Gastrocnemius medialis (tissue), 4 donors: ENCODE measurements around the gene AMMECR1. TPM values are rescaled to one million over a fixed set of nuclear protein-coding genes. Genes with fewer than 3 reads are reported as not detected.
"Not testable (repeated sequence)": the region's sequence is repeated elsewhere in the genome, so short reads cannot be mapped to it uniquely, and the experiment has no call there.

Experiments
- ATAC-seq, 2 donors: fragments of 150-250 bp; one replicate each; pipeline ENCODE4 v1.9.1; 2016
- DNase-seq, 2 donors: peaks; one replicate each; pipeline ENCODE4 v3.0.0-alpha.2; 2019
- H3K27ac ChIP-seq, 4 donors: fragments of 200-600 bp; sonication (generic); 1 replicate in 1 of 4; 2 replicates in 3 of 4; pipeline ENCODE4 v1.5.1; 2016 to 2018; ENCODE audit warnings: mild to moderate bottlenecking in 2 of 4, moderate library complexity in 1 of 4
- H3K27me3 ChIP-seq, 3 donors: fragments of 200-600 bp; sonication (generic) in 2 of 3; 1 replicate in 1 of 3; 2 replicates in 2 of 3; pipeline versions ENCODE4 v1.5.1 to v1.6.0; 2016 to 2019; ENCODE audit warnings: mild to moderate bottlenecking in 1 of 3, moderate library complexity in 1 of 3
- H3K36me3 ChIP-seq, 2 donors: fragments of 200-600 bp; sonication (generic) in 1 of 2; one replicate each; pipeline ENCODE4 v1.5.1; 2017 to 2018
- H3K4me1 ChIP-seq, 2 donors: fragments of 200-600 bp; sonication (generic) in 1 of 2; one replicate each; pipeline ENCODE4 v1.5.1; 2016 to 2017; ENCODE audit warnings: mild to moderate bottlenecking in 2 of 2
- H3K4me3 ChIP-seq, 4 donors: fragments of 200-600 bp; sonication (generic) in 3 of 4; 1 replicate in 1 of 4; 2 replicates in 3 of 4; pipeline ENCODE4 v1.5.1; 2016 to 2019; ENCODE audit warnings: mild to moderate bottlenecking in 2 of 4
- H3K9me3 ChIP-seq, 3 donors: fragments of 200-600 bp; sonication (generic) in 2 of 3; 1 replicate in 1 of 3; 2 replicates in 2 of 3; pipeline ENCODE4 v1.5.1; 2016 to 2019
- POLR2A ChIP-seq, 2 donors: fragments of 450-650 bp; IDR thresholded peaks; one replicate each; pipeline ENCODE4 v1.6.1; 2017; ENCODE audit warnings: antibody characterized with exemption in 2 of 2, mild to moderate bottlenecking in 2 of 2, moderate library complexity in 2 of 2
- in situ Hi-C, 4 donors: fragments of 200-750 bp; cut with MboI; loops; one replicate each; pipeline versions ENCODE4 v1.15.0 to v1.8.0; 2017; ENCODE audit warnings: low sequenced_read_pairs in 4 of 4
- intact Hi-C: fragments of 100-400 bp; cut with DNase I; formaldehyde crosslinking; loops from one replicate; pipeline ENCODE4 v1.15.1; 2023; ENCODE audit warnings: low total_unique reads
- total RNA-seq, 4 donors: library from RNA; depleted of rRNA; stranded (reverse); fragments of >200 nt; gene quantifications; one replicate each; pipeline versions ENCODE4 v1.1.0 to v1.2.3, GENCODE V29; 2016
- TF ChIP-seq, protein P1 (sequence below), 5 experiments: fragments of 450-650 bp in 3 of 5; fragments of 200-600 bp in 2 of 5; sonication (generic) in 2 of 5; IDR thresholded peaks in 4 of 5; conservative IDR thresholded peaks in 1 of 5; 1 replicate in 4 of 5; 2 replicates in 1 of 5; pipeline ENCODE4 v1.5.1; 2016 to 2019; ENCODE audit warnings: antibody characterized with exemption in 5 of 5, mild to moderate bottlenecking in 3 of 5, moderate library complexity in 3 of 5

Gene AMMECR1
- total RNA-seq, 4 donors from 2014 or later = 1.2 to 2.6 (median 1.9) TPM

DNA sequence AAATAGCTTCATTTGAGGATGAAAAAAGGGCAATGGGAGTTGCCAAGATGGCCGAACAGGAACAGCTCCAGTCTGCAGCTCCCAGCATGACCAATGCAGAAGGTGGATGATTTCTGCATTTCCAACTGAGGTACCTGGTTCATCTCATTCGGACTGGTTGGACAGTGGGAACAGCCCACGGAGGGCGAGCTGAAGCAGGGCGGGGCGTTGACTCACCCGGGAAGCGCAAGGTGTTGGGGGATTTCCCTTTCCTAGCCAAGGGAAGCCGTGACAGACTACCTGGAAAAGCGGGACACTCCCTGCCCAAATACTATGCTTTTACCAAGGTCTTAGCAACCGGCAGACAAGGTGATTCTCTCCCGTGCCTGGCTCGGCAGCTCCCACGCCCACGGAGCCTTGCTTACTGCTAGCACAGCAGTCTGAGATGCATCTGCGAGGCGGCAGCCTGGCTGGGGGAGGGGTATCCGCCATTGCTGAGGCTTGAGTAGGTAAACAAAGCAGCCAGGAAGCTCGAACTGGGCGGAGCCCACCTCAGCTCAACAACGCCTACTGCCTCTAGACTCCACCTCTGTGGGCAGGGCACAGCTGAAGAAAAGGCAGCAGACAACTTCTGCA lies 88.3 kb downstream of the AMMECR1 start:
- intact Hi-C loops, H3K27ac ChIP-seq: not testable (repeated sequence)

DNA sequence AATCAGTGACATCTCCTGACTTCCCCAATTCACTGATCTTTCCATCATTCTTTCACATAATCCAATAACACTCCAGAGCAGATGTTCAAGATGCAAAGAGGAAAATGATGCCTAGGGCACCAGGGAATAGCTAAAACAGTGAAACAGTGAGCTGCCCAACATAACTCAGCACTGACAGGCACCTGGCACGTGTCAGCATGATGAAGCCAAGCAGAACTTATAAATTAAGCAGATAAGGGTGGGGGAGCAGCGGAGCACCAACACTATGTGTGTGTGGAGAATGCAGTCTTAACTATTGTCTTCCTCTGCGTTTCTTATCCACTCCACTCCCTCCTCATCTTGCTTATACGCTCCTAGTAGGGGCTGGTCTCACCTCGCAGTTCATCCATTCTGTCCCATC lies 89.4 kb downstream of the AMMECR1 start:
- no peaks in the 10 kb centered on the region for H3K4me1 ChIP-seq
- H3K4me3 ChIP-seq = no peak overlapping the region
- peaks cover 0 to 6% (median 0%) of the 10 kb centered on the region in 3 donors for H3K27me3 ChIP-seq
- intact Hi-C loops (no loop called here), in situ Hi-C loops (no loop called here)
- TF ChIP-seq POLR2A (IDR thresholded peaks at IDR 0.05) = no peak
- TF ChIP-seq, protein P1, sequence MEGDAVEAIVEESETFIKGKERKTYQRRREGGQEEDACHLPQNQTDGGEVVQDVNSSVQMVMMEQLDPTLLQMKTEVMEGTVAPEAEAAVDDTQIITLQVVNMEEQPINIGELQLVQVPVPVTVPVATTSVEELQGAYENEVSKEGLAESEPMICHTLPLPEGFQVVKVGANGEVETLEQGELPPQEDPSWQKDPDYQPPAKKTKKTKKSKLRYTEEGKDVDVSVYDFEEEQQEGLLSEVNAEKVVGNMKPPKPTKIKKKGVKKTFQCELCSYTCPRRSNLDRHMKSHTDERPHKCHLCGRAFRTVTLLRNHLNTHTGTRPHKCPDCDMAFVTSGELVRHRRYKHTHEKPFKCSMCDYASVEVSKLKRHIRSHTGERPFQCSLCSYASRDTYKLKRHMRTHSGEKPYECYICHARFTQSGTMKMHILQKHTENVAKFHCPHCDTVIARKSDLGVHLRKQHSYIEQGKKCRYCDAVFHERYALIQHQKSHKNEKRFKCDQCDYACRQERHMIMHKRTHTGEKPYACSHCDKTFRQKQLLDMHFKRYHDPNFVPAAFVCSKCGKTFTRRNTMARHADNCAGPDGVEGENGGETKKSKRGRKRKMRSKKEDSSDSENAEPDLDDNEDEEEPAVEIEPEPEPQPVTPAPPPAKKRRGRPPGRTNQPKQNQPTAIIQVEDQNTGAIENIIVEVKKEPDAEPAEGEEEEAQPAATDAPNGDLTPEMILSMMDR (IDR thresholded peaks at IDR 0.05 in 4 of 5, conservative IDR thresholded peaks at IDR 0.05 in 1 of 5) = no peak
- H3K9me3 ChIP-seq = no peaks in the 10 kb centered on the region
- no peak for ATAC-seq
- DNase-seq = no peak
- no peaks in the 10 kb centered on the region for H3K36me3 ChIP-seq
- no peak overlapping the region for H3K27ac ChIP-seq

More for the DNA sequence above, 88.3 kb downstream of the AMMECR1 start:
- H3K9me3 ChIP-seq, H3K36me3 ChIP-seq, in situ Hi-C loops, ATAC-seq, H3K4me3 ChIP-seq, H3K27me3 ChIP-seq, H3K4me1 ChIP-seq: not testable (repeated sequence)
- peak in 1 of 2 donors; percentile 1 for DNase-seq

DNA sequence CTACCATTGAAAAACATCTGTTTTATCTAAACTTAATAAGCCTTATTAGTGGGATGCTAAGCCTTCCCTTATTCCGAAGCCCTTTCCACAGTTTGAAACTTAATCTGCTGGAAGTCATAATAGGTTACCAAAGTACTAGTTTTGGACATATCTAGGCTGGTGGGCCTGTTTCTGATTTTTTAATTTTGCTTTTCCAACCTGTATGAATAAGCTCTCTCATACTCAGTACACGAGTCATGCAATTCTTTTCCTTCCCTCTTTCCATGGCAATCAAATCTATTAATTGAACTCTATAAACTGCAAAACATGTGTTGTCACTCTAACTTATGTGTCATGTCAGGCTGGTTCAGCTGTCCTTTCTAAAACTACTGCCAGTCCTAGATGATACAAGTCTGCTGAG lies 91.0 kb downstream of the AMMECR1 start:
- intact Hi-C loops (no loop called here), in situ Hi-C loops (no loop called here)
- Histone ChIP-seq H3K27me3 (peaks cover 0 to 6% (median 0%) of the 10 kb centered on the region in 3 donors), H3K36me3 (no peaks in the 10 kb centered on the region), H3K4me1 (no peaks in the 10 kb centered on the region), H3K9me3 (no peaks in the 10 kb centered on the region), H3K27ac (no peak overlapping the region), H3K4me3 (no peak overlapping the region)
- DNase-seq (no peak), ATAC-seq (no peak)
- no peak for TF ChIP-seq POLR2A (IDR thresholded peaks at IDR 0.05)
- TF ChIP-seq, protein P1 (IDR thresholded peaks at IDR 0.05 in 4 of 5, conservative IDR thresholded peaks at IDR 0.05 in 1 of 5) = no peak

DNA sequence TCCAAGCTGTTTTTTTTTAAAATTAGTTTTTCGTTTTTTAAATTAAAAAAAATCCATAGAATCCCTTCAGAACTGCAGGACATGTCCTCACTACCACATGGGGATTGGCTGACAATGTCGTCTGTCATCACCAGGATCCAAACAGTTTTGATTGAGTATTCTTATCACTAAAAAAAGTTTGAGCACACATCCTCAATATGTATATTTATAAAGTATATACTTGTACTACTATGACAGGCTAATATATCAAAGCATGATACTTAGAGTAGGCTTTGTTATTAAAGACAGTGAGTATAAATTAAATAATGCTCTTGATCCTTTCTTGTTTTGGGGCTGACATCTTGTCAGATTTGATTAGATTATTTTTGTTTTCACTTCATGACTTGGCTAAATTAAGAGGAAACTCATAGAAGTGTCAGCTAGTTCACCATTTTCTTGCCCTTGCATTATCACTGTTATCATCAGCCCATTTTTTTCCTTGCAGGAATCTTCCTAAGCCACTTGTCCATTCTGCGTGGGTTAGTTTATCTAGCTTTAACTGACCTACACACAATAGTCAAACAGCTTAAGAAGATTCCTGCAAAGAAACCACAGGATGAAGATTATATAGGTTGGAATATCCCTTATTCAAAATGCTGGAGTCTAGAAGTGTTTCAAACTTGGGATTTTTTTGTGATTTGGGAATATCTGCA lies 92.8 kb downstream of the AMMECR1 start:
- in situ Hi-C loops (no loop called here), intact Hi-C loops (no loop called here)
- TF ChIP-seq POLR2A (IDR thresholded peaks at IDR 0.05) = no peak
- TF ChIP-seq, protein P1 (IDR thresholded peaks at IDR 0.05 in 4 of 5, conservative IDR thresholded peaks at IDR 0.05 in 1 of 5) = no peak
- no peaks in the 10 kb centered on the region for H3K4me1 ChIP-seq
- no peak overlapping the region for H3K27ac ChIP-seq
- H3K9me3 ChIP-seq = no peaks in the 10 kb centered on the region
- H3K27me3 ChIP-seq = peaks cover 0 to 6% (median 0%) of the 10 kb centered on the region in 3 donors
- DNase-seq (no peak), ATAC-seq (no peak)
- no peak overlapping the region for H3K4me3 ChIP-seq
- H3K36me3 ChIP-seq = no peaks in the 10 kb centered on the region

DNA sequence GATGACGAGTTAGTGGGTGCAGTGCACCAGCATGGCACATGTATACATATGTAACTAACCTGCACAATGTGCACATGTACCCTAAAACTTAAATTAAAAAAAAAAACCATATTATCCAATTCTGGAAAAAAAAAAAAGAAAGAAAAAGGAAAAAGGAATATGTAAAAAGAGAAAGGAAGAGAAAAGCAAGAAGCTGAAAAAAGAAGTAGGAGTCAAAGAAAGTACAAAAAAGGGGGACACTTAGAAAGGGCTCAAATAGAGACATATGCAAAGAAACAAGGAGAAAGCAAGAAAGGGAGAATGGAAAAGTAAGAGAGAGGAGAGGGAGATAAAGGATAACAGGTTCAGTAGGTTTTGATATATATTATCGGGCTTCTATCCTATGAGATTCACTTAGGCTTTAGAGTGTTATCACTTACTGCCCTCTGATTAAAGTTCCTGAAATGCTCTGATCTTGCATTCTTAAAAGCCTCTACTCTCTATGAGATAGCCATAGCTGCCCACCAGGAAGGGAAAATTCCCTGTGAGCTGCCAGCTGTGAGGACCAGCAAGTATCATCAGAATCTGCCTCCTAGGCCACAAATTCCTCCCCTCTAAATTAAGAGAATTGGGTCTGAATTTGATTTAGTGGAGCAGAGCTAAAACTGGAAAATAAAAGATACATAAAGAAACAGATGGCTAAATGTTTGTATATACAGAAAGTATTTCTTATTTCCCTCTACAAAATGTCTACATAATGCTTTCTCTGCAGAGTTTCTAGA lies 95.2 kb downstream of the AMMECR1 start:
- DNase-seq (no peak), ATAC-seq (no peak)
- in situ Hi-C loops (no loop called here), intact Hi-C loops (no loop called here)
- Histone ChIP-seq H3K27ac (no peak overlapping the region), H3K36me3 (no peaks in the 10 kb centered on the region), H3K9me3 (no peaks in the 10 kb centered on the region), H3K27me3 (no peaks in the 10 kb centered on the region), H3K4me3 (no peak overlapping the region), H3K4me1 (no peaks in the 10 kb centered on the region)
- TF ChIP-seq POLR2A (IDR thresholded peaks at IDR 0.05) = no peak
- TF ChIP-seq, protein P1 (IDR thresholded peaks at IDR 0.05 in 4 of 5, conservative IDR thresholded peaks at IDR 0.05 in 1 of 5) = no peak
